ENCODE data around the gene BCAS3. TPM values are rescaled to one million over a fixed set of nuclear protein-coding genes. Genes with fewer than 3 reads are reported as not detected.

BCAS3 gene
- total RNA-seq, 1 donor from 2014 or later, result 14.5 TPM

DNA sequence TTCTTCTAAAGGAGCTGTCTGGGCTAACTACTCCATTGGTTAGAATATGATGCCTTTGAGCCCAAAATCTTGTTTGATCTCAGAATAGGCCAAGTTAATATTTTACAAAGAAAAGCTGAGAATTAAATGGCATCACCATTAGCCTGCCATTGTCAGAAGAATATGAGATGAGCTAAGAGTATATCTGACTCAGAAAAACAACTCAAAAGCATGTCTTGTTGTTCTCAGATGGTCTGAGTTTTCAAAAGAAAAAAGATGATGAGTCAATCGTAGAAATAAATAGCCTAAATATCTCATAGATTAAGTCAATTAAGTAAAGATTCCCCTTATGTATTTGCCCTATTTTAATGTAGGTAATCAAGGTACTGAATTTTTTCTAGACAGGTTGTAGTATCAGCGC, 524.9 kb downstream of the BCAS3 start:
- Histone ChIP-seq H2AFZ (ENCODE audit: low read depth, low read length) (no peak overlapping the region), H3K9me3 (ENCODE audit: insufficient read depth, low read depth, low read length) (no peaks in the 10 kb centered on the region), H3K27ac (ENCODE audit: low read depth, low read length) (peak overlapping the region; percentile 19), H3K36me3 (ENCODE audit: insufficient read depth, low read length) (no peaks in the 10 kb centered on the region), H3K79me2 (ENCODE audit: insufficient read depth, low read length) (no peaks in the 10 kb centered on the region), H3K27me3 (ENCODE audit: insufficient read depth, low read length) (peaks cover 3% of the 10 kb centered on the region), H3K4me1 (ENCODE audit: insufficient read depth, low read length) (peaks cover 16% of the 10 kb centered on the region), H3K4me3 (ENCODE audit: insufficient read depth, low read depth, low read length) (no peak overlapping the region), H3K9ac (ENCODE audit: low read length) (no peak overlapping the region), H3K4me2 (ENCODE audit: low read length) (no peak overlapping the region), H4K20me1 (ENCODE audit: insufficient read depth, low read length) (no peaks in the 10 kb centered on the region)
- Mint-ChIP-seq H3K27ac (ENCODE audit: unreplicated experiment) (no peak overlapping the region), H3K4me3 (ENCODE audit: unreplicated experiment) (no peak overlapping the region), H3K9me3 (ENCODE audit: unreplicated experiment) (no peaks in the 10 kb centered on the region), H3K36me3 (ENCODE audit: low read depth, unreplicated experiment) (no peaks in the 10 kb centered on the region), H3K4me1 (ENCODE audit: low read depth, unreplicated experiment) (peaks cover 14% of the 10 kb centered on the region), H3K27me3 (ENCODE audit: low read depth, unreplicated experiment) (no peaks in the 10 kb centered on the region)
- peak; percentile 20 for DNase-seq (ENCODE audit: low read depth)
- no peak for TF ChIP-seq EZH2 (IDR thresholded peaks at IDR 0.05; ENCODE audit: insufficient read depth, low read length)
- TF ChIP-seq, protein P1, sequence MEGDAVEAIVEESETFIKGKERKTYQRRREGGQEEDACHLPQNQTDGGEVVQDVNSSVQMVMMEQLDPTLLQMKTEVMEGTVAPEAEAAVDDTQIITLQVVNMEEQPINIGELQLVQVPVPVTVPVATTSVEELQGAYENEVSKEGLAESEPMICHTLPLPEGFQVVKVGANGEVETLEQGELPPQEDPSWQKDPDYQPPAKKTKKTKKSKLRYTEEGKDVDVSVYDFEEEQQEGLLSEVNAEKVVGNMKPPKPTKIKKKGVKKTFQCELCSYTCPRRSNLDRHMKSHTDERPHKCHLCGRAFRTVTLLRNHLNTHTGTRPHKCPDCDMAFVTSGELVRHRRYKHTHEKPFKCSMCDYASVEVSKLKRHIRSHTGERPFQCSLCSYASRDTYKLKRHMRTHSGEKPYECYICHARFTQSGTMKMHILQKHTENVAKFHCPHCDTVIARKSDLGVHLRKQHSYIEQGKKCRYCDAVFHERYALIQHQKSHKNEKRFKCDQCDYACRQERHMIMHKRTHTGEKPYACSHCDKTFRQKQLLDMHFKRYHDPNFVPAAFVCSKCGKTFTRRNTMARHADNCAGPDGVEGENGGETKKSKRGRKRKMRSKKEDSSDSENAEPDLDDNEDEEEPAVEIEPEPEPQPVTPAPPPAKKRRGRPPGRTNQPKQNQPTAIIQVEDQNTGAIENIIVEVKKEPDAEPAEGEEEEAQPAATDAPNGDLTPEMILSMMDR (IDR thresholded peaks at IDR 0.05; ENCODE audit: insufficient read depth, low read depth, low read length), result no peak
- no peak for FAIRE-seq

DNA sequence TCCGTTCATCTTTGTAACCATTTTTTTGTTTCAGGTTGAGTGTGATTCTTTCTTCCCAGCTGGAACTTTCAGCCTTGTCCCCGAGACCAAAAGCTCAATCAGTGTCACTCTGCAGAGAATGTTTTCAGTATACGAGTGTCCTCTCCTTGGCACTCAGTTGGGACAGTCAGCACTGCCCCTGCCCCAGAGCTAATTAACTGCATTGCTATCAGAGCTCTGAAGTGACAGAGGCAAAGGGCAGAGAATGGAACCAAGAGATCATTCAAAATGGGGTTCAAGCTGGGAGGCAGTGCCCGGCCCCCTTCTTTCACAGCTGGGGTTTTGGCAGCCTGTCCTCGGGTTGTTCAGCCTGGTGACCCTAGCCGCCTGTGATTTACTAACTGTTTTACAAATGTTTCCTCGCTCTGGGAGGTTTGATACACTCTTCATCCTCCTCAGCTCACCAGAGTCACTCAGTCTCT, 526.0 kb downstream of the BCAS3 start:
- H3K9me3 ChIP-seq (ENCODE audit: insufficient read depth, low read depth, low read length), result no peaks in the 10 kb centered on the region
- no peaks in the 10 kb centered on the region for H3K36me3 ChIP-seq (ENCODE audit: insufficient read depth, low read length)
- Mint-ChIP-seq H3K36me3 (ENCODE audit: low read depth, unreplicated experiment) (no peaks in the 10 kb centered on the region), H3K4me1 (ENCODE audit: low read depth, unreplicated experiment) (peaks cover 20% of the 10 kb centered on the region), H3K27me3 (ENCODE audit: low read depth, unreplicated experiment) (no peaks in the 10 kb centered on the region), H3K4me3 (ENCODE audit: unreplicated experiment) (no peak overlapping the region), H3K9me3 (ENCODE audit: unreplicated experiment) (no peaks in the 10 kb centered on the region), H3K27ac (ENCODE audit: unreplicated experiment) (no peak overlapping the region)
- peaks cover 16% of the 10 kb centered on the region for H3K4me1 ChIP-seq (ENCODE audit: insufficient read depth, low read length)
- H3K9ac ChIP-seq (ENCODE audit: low read length), result no peak overlapping the region
- H4K20me1 ChIP-seq (ENCODE audit: insufficient read depth, low read length), result no peaks in the 10 kb centered on the region
- H3K27me3 ChIP-seq (ENCODE audit: insufficient read depth, low read length), result peaks cover 3% of the 10 kb centered on the region
- H2AFZ ChIP-seq (ENCODE audit: low read depth, low read length), result no peak overlapping the region
- DNase-seq (ENCODE audit: low read depth), result no peak
- no peaks in the 10 kb centered on the region for H3K79me2 ChIP-seq (ENCODE audit: insufficient read depth, low read length)
- no peak for TF ChIP-seq EZH2 (IDR thresholded peaks at IDR 0.05; ENCODE audit: insufficient read depth, low read length)
- TF ChIP-seq, protein P1 (IDR thresholded peaks at IDR 0.05; ENCODE audit: insufficient read depth, low read depth, low read length), result no peak
- H3K4me3 ChIP-seq (ENCODE audit: insufficient read depth, low read depth, low read length), result no peak overlapping the region
- H3K27ac ChIP-seq (ENCODE audit: low read depth, low read length), result no peak overlapping the region
- FAIRE-seq, result no peak
- no peak overlapping the region for H3K4me2 ChIP-seq (ENCODE audit: low read length)

DNA sequence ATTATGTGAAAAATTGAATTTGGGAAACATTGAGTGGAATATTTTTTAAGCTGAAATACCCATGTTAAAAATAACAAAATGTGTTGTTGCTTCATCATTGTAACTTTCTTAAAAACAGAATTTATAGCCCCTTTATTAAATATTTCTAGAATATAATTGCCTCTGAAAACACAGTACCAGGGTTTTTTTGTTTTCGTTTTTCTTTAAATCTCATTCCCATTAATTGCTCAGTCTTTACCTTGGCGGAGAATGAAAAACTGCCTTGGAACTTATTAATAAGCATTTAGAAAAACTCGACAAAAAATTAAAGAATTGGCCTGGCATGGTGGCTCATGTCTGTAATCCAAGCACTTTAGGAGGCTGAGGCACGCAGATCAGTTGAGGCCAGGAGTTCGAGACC, 526.8 kb downstream of the BCAS3 start:
- peaks cover 23% of the 10 kb centered on the region for H3K4me1 Mint-ChIP-seq (ENCODE audit: low read depth, unreplicated experiment)
- Histone ChIP-seq H3K27me3 (ENCODE audit: insufficient read depth, low read length) (peaks cover 3% of the 10 kb centered on the region), H3K27ac (ENCODE audit: low read depth, low read length) (no peak overlapping the region), H3K9ac (ENCODE audit: low read length) (no peak overlapping the region), H3K4me3 (ENCODE audit: insufficient read depth, low read depth, low read length) (no peak overlapping the region), H3K4me2 (ENCODE audit: low read length) (no peak overlapping the region), H3K36me3 (ENCODE audit: insufficient read depth, low read length) (no peaks in the 10 kb centered on the region), H4K20me1 (ENCODE audit: insufficient read depth, low read length) (no peaks in the 10 kb centered on the region), H3K4me1 (ENCODE audit: insufficient read depth, low read length) (peaks cover 16% of the 10 kb centered on the region), H3K9me3 (ENCODE audit: insufficient read depth, low read depth, low read length) (no peaks in the 10 kb centered on the region), H2AFZ (ENCODE audit: low read depth, low read length) (no peak overlapping the region), H3K79me2 (ENCODE audit: insufficient read depth, low read length) (no peaks in the 10 kb centered on the region)
- no peaks in the 10 kb centered on the region for H3K27me3 Mint-ChIP-seq (ENCODE audit: low read depth, unreplicated experiment)
- H3K36me3 Mint-ChIP-seq (ENCODE audit: low read depth, unreplicated experiment), result no peaks in the 10 kb centered on the region
- H3K9me3 Mint-ChIP-seq (ENCODE audit: unreplicated experiment), result no peaks in the 10 kb centered on the region
- DNase-seq (ENCODE audit: low read depth) (no peak), FAIRE-seq (no peak)
- TF ChIP-seq, protein P1 (IDR thresholded peaks at IDR 0.05; ENCODE audit: insufficient read depth, low read depth, low read length), result no peak
- TF ChIP-seq EZH2 (IDR thresholded peaks at IDR 0.05; ENCODE audit: insufficient read depth, low read length), result no peak
- no peak overlapping the region for H3K4me3 Mint-ChIP-seq (ENCODE audit: unreplicated experiment)
- H3K27ac Mint-ChIP-seq (ENCODE audit: unreplicated experiment), result no peak overlapping the region
